Measurements from ENCODE around the gene KLF3. TPM values are rescaled to one million over a fixed set of nuclear protein-coding genes. Genes with fewer than 3 reads are reported as not detected.

KLF3 gene
- polyA plus RNA-seq, 1 donor, result 76.7 TPM

GRCh38 chr4:38647101-38647819, 16.7 kb upstream of the KLF3 start:
- Histone ChIP-seq H3K4me3 (ENCODE audit: low read length) (no peak overlapping the region), H3K27me3 (ENCODE audit: control insufficient read depth, insufficient read depth, low read length) (no peaks in the 10 kb centered on the region), H3K36me3 (ENCODE audit: control insufficient read depth, insufficient read depth, low read length) (no peaks in the 10 kb centered on the region), H3K27ac (ENCODE audit: low read length) (no peak overlapping the region), H3K9me3 (ENCODE audit: control insufficient read depth, low read depth, low read length) (no peaks in the 10 kb centered on the region), H3K4me1 (ENCODE audit: control insufficient read depth, insufficient read depth, low read length) (no peaks in the 10 kb centered on the region)
- no peak for DNase-seq
- no CpG with 5 or more reads among the region's 2 CpGs for WGBS (ENCODE audit: insufficient coverage, low lambda C conversion rate)

DNA sequence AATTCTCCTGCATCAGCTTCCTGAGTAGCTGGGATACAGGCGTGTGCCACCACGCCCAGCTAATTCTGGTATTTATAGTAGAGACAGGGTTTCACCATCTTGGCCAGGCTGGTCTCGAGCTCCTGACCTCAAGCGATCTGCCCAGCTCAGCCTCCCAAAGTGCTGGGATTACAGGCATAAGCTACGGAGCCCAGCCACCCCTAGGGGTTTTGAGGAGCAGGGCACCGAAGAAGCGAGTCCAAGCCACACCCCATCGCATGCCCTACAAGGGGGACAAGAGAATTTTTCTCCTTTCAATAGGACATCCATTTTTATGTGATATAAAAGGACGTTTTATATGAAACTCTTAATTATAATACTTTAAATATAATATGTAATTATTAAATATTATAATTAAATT, 13.9 kb upstream of the KLF3 start:
- Histone ChIP-seq H3K27me3 (ENCODE audit: control insufficient read depth, insufficient read depth, low read length) (no peaks in the 10 kb centered on the region), H3K4me3 (ENCODE audit: low read length) (no peak overlapping the region), H3K27ac (ENCODE audit: low read length) (no peak overlapping the region), H3K9me3 (ENCODE audit: control insufficient read depth, low read depth, low read length) (no peaks in the 10 kb centered on the region), H3K4me1 (ENCODE audit: control insufficient read depth, insufficient read depth, low read length) (no peaks in the 10 kb centered on the region), H3K36me3 (ENCODE audit: control insufficient read depth, insufficient read depth, low read length) (no peaks in the 10 kb centered on the region)
- WGBS (ENCODE audit: insufficient coverage, low lambda C conversion rate), result 78% methylated on average over 1 of the region's 9 CpGs
- DNase-seq, result no peak

DNA sequence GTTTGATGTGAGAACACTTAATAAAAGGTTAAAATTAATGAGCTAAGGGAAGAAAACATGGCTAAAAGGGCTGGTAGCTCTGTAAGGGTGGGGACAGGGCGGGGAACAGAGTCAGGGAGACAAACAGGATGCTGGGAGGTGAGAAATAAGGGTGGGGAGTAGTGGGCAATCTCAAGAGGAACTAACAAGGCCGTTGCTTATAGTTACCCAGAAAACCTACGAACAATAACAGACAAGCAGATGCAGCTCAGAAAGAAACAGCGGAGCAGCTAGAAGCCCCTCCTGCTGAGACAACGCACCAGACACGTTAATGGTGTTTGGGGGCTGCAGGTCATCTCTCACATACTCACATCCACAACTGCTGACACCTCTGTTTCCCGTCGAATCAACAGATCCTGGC, 9.7 kb upstream of the KLF3 start:
- no peak for DNase-seq
- no peaks in the 10 kb centered on the region for H3K27me3 ChIP-seq (ENCODE audit: control insufficient read depth, insufficient read depth, low read length)
- H3K4me1 ChIP-seq (ENCODE audit: control insufficient read depth, insufficient read depth, low read length), result no peaks in the 10 kb centered on the region
- no peak overlapping the region for H3K27ac ChIP-seq (ENCODE audit: low read length)
- H3K4me3 ChIP-seq (ENCODE audit: low read length), result no peak overlapping the region
- no peaks in the 10 kb centered on the region for H3K9me3 ChIP-seq (ENCODE audit: control insufficient read depth, low read depth, low read length)
- H3K36me3 ChIP-seq (ENCODE audit: control insufficient read depth, insufficient read depth, low read length), result no peaks in the 10 kb centered on the region
- 90% methylated on average over 2 of the region's 8 CpGs for WGBS (ENCODE audit: insufficient coverage, low lambda C conversion rate)

DNA sequence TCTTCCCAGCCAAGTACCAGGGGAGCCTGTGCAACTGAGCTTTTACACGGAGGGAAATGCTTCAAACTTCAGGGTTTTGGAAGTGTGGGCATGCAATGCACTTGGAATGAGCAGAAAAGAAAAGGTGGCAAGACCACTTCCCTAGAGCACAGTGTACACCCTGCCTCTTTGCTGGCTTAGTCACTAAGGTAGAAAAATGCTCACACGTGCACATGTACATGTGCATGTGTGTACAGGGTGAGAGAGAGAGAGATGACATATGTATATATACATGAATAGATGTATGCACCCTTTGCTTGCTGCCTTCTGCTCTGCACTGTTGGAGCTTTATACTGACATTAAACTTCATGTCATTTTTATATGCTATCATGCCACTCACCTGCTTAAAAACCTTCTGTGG, 7.9 kb upstream of the KLF3 start:
- H3K4me1 ChIP-seq (ENCODE audit: control insufficient read depth, insufficient read depth, low read length), result no peaks in the 10 kb centered on the region
- no peak for DNase-seq
- H3K36me3 ChIP-seq (ENCODE audit: control insufficient read depth, insufficient read depth, low read length), result no peaks in the 10 kb centered on the region
- no peaks in the 10 kb centered on the region for H3K9me3 ChIP-seq (ENCODE audit: control insufficient read depth, low read depth, low read length)
- WGBS (ENCODE audit: insufficient coverage, low lambda C conversion rate), result 83% methylated on average over 1 of the region's 2 CpGs
- no peak overlapping the region for H3K4me3 ChIP-seq (ENCODE audit: low read length)
- no peak overlapping the region for H3K27ac ChIP-seq (ENCODE audit: low read length)
- H3K27me3 ChIP-seq (ENCODE audit: control insufficient read depth, insufficient read depth, low read length), result no peaks in the 10 kb centered on the region

DNA sequence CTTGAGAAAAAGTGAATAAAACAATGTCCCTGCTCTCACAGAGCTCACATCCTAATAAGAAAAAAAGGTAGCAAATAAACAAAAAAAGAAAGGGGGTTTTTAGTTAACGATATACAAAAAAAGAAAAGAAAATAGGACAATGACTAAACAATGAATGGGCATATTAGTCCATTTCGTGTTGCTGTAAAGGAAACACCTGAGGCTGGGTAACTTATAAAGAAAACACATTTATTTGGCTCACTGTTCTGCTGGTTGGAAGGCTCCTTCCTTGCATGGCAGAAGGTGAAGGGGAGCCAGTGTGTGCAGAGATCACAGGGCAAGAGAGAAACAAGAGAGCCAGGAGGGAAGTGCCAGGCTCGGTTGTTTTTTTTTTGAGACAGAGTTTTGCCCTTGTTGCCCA, 4.7 kb upstream of the KLF3 start:
- Histone ChIP-seq H3K4me3 (ENCODE audit: low read length) (no peak overlapping the region), H3K9me3 (ENCODE audit: control insufficient read depth, low read depth, low read length) (no peaks in the 10 kb centered on the region), H3K27me3 (ENCODE audit: control insufficient read depth, insufficient read depth, low read length) (no peaks in the 10 kb centered on the region), H3K36me3 (ENCODE audit: control insufficient read depth, insufficient read depth, low read length) (no peaks in the 10 kb centered on the region), H3K27ac (ENCODE audit: low read length) (no peak overlapping the region), H3K4me1 (ENCODE audit: control insufficient read depth, insufficient read depth, low read length) (peaks cover 11% of the 10 kb centered on the region)
- DNase-seq, result no peak
- 100% methylated on average over 2 of the region's 3 CpGs for WGBS (ENCODE audit: insufficient coverage, low lambda C conversion rate)

DNA sequence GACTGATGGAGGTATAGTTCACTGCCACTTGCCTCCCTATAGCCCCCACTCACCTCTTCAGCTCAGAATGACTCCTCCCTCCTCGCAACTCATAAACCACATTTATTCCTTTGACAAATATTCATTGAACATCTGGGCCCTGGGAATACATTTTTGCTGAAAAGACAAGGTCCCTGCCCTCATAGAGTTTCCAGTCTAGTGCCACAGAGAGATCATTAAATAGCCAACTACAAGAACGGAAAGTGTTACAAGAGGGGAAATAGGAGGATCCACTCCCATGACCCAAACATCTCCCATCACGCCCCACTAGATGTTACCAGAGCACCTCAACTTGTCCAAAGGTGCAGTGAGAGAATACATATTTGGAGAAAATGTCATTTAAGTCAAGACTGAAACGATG, 3.2 kb upstream of the KLF3 start:
- DNase-seq, result no peak
- H3K36me3 ChIP-seq (ENCODE audit: control insufficient read depth, insufficient read depth, low read length), result no peaks in the 10 kb centered on the region
- 91% methylated on average over 1 of the region's 4 CpGs for WGBS (ENCODE audit: insufficient coverage, low lambda C conversion rate)
- H3K4me3 ChIP-seq (ENCODE audit: low read length), result no peak overlapping the region
- H3K4me1 ChIP-seq (ENCODE audit: control insufficient read depth, insufficient read depth, low read length), result peaks cover 11% of the 10 kb centered on the region
- no peaks in the 10 kb centered on the region for H3K27me3 ChIP-seq (ENCODE audit: control insufficient read depth, insufficient read depth, low read length)
- H3K27ac ChIP-seq (ENCODE audit: low read length), result no peak overlapping the region
- H3K9me3 ChIP-seq (ENCODE audit: control insufficient read depth, low read depth, low read length), result no peaks in the 10 kb centered on the region

DNA sequence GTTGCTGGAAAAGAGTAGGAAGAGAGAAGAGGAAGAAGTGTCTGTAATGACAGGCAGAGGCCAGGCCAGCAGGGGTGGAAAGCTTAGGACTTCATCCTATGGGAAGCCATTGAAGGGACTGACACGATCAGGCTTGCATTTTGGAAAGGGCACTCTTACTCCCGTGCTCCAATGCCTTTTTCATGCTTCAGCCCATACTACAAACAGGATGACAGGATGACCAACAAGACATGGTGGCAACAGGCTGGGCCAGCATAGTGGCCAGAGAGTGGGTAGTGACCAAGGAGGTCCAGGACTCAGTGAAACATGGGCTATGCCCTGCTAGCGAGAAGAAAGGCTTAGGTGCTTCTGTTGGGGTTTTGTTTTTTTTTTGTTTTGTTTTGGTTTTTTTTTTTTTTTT, 2.6 kb upstream of the KLF3 start:
- H3K36me3 ChIP-seq (ENCODE audit: control insufficient read depth, insufficient read depth, low read length), result no peaks in the 10 kb centered on the region
- H3K27me3 ChIP-seq (ENCODE audit: control insufficient read depth, insufficient read depth, low read length), result no peaks in the 10 kb centered on the region
- peaks cover 11% of the 10 kb centered on the region for H3K4me1 ChIP-seq (ENCODE audit: control insufficient read depth, insufficient read depth, low read length)
- H3K27ac ChIP-seq (ENCODE audit: low read length), result peak overlapping the region; percentile 99
- no peak for DNase-seq
- H3K4me3 ChIP-seq (ENCODE audit: low read length), result no peak overlapping the region
- no peaks in the 10 kb centered on the region for H3K9me3 ChIP-seq (ENCODE audit: control insufficient read depth, low read depth, low read length)
- no CpG with 5 or more reads among the region's 3 CpGs for whole genome bisulfite sequencing (ENCODE audit: insufficient coverage, low lambda C conversion rate)

DNA sequence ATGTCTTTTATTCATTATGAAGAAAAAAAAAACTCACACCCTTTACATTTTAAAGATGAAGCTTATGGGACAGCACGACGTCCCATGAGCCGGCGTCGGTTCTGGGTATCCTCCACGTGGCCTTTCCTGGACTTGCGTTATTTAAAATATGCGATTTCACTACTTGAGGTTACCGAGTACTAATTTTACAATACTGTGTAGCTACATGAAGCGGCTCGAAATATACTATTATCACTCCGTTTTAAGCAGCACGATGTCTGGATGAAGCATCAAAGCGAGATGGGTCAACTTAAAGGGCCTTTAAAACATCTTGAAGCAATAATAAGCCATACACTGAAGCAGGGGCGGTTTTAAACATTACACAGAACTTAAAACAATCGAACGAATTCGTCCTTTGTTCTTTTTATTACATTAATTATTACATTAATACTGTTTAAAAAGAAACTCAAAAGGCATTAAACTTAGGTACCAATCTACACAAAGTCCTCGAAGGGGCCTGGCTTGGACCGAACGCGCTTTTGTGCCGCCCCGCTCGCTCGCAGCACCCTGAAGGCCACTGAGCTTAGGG, 1.4 kb upstream of the KLF3 start:
- peak in 1 of 2 donors; percentile 64 for DNase-seq
- no CpG with 5 or more reads among the region's 26 CpGs for WGBS (ENCODE audit: insufficient coverage, low lambda C conversion rate)
- H3K27ac ChIP-seq (ENCODE audit: low read length), result peak overlapping the region; percentile 99
- peak overlapping the region; percentile 71 for H3K4me3 ChIP-seq (ENCODE audit: low read length)
- peaks cover 18% of the 10 kb centered on the region for H3K4me1 ChIP-seq (ENCODE audit: control insufficient read depth, insufficient read depth, low read length)
- no peaks in the 10 kb centered on the region for H3K36me3 ChIP-seq (ENCODE audit: control insufficient read depth, insufficient read depth, low read length)
- H3K9me3 ChIP-seq (ENCODE audit: control insufficient read depth, low read depth, low read length), result no peaks in the 10 kb centered on the region
- no peaks in the 10 kb centered on the region for H3K27me3 ChIP-seq (ENCODE audit: control insufficient read depth, insufficient read depth, low read length)

GRCh38 chr4:38663090-38663800, 754 bp upstream of the KLF3 start:
- H3K4me3 ChIP-seq (ENCODE audit: low read length), result peak overlapping the region; percentile 71
- H3K36me3 ChIP-seq (ENCODE audit: control insufficient read depth, insufficient read depth, low read length), result no peaks in the 10 kb centered on the region
- peak overlapping the region; percentile 99 for H3K27ac ChIP-seq (ENCODE audit: low read length)
- peaks cover 25% of the 10 kb centered on the region for H3K4me1 ChIP-seq (ENCODE audit: control insufficient read depth, insufficient read depth, low read length)
- H3K9me3 ChIP-seq (ENCODE audit: control insufficient read depth, low read depth, low read length), result no peaks in the 10 kb centered on the region
- peak in 1 of 2 donors; percentile 80 for DNase-seq
- whole genome bisulfite sequencing (ENCODE audit: insufficient coverage, low lambda C conversion rate), result no CpG with 5 or more reads among the region's 85 CpGs
- no peaks in the 10 kb centered on the region for H3K27me3 ChIP-seq (ENCODE audit: control insufficient read depth, insufficient read depth, low read length)

- no peaks in the 10 kb centered on the region for H3K9me3 ChIP-seq (ENCODE audit: control insufficient read depth, low read depth, low read length)
- H3K27me3 ChIP-seq (ENCODE audit: control insufficient read depth, insufficient read depth, low read length), result no peaks in the 10 kb centered on the region
- H3K27ac ChIP-seq (ENCODE audit: low read length), result peak overlapping the region; percentile 94
- H3K4me1 ChIP-seq (ENCODE audit: control insufficient read depth, insufficient read depth, low read length), result peaks cover 37% of the 10 kb centered on the region
- H3K4me3 ChIP-seq (ENCODE audit: low read length), result peak overlapping the region; percentile 92
- no peaks in the 10 kb centered on the region for H3K36me3 ChIP-seq (ENCODE audit: control insufficient read depth, insufficient read depth, low read length)
- peak in 1 of 2 donors; percentile 81 for DNase-seq
- WGBS (ENCODE audit: insufficient coverage, low lambda C conversion rate), result no CpG with 5 or more reads among the region's 53 CpGs
These were observed 855 bp downstream of the KLF3 start for GRCh38 chr4:38664706-38665401.

All from large intestine (tissue), 3 donors.